Astrocyte (in vitro differentiated cells and primary cell): ENCODE results near the gene ZNF555.

Source experiments
- EZH2 ChIP-seq: IDR thresholded peaks from 2 replicates; pipeline ENCODE4 v1.6.1; 2012; ENCODE audit warnings: mild to moderate bottlenecking, low read length, inconsistent platforms; ENCODE audit not compliant: insufficient read depth
- TF ChIP-seq, protein P1 (sequence below): IDR thresholded peaks from 2 replicates; pipeline ENCODE4 v1.5.1; 2011; ENCODE audit warnings: low read depth, mild to moderate bottlenecking, inconsistent platforms, low read length, moderate library complexity; ENCODE audit not compliant: insufficient read depth

DNA sequence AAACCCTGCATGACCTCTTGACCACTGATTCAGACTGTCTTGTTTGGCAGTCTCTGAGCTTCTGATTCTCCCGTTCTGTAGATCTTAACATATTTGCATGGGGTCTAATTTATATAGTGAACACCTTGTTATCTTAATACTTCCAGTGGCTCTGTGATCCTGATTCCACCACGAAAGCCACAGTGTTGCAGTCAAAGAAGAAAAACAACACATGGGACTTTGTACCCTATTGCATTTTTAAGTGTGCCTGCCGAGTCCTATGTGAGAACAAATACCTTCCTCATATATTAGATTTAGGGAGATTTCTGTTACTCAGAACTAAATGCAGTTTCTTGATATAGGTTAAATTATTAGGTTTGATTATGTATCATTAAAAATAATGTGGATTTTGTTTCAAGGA lies 13.6 kb downstream of the ZNF555 start:
- no peak for TF ChIP-seq EZH2
- TF ChIP-seq, protein P1, sequence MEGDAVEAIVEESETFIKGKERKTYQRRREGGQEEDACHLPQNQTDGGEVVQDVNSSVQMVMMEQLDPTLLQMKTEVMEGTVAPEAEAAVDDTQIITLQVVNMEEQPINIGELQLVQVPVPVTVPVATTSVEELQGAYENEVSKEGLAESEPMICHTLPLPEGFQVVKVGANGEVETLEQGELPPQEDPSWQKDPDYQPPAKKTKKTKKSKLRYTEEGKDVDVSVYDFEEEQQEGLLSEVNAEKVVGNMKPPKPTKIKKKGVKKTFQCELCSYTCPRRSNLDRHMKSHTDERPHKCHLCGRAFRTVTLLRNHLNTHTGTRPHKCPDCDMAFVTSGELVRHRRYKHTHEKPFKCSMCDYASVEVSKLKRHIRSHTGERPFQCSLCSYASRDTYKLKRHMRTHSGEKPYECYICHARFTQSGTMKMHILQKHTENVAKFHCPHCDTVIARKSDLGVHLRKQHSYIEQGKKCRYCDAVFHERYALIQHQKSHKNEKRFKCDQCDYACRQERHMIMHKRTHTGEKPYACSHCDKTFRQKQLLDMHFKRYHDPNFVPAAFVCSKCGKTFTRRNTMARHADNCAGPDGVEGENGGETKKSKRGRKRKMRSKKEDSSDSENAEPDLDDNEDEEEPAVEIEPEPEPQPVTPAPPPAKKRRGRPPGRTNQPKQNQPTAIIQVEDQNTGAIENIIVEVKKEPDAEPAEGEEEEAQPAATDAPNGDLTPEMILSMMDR: no peak
